Right lobe of liver (tissue), 6 donors: ENCODE data around the gene ABL2. TPM values are rescaled to one million over a fixed set of nuclear protein-coding genes. Genes with fewer than 3 reads are reported as not detected.

Experiments
- ATAC-seq, 4 donors: fragments of 200-7000 bp; cut with Tn5 transposase; one replicate each; pipeline ENCODE4 v1.9.1; 2020; ENCODE audit warnings: mild to moderate bottlenecking in 4 of 4, moderate library complexity in 4 of 4
- DNase-seq, 3 donors: peaks; one replicate each; pipeline ENCODE4 v3.0.0-alpha.2; 2020
- H3K27ac ChIP-seq, 3 donors: fragments of 200-600 bp; one replicate each; pipeline ENCODE4 v1.8.0; 2022
- H3K27me3 ChIP-seq, 2 donors: fragments of 200-600 bp; one replicate each; pipeline ENCODE4 v1.8.0; 2022
- H3K36me3 ChIP-seq, 4 donors: fragments of 200-600 bp; sonication (generic) in 1 of 4; one replicate each; pipeline versions ENCODE4 v1.5.1 to v1.8.0; 2017 to 2022; ENCODE audit warnings: control low read depth in 1 of 4
- H3K4me1 ChIP-seq, 4 donors: fragments of 200-600 bp; sonication (generic) in 1 of 4; one replicate each; pipeline versions ENCODE4 v1.5.1 to v1.8.0; 2017 to 2022; ENCODE audit warnings: control low read depth in 1 of 4
- H3K4me3 ChIP-seq, 3 donors: fragments of 200-600 bp; one replicate each; pipeline ENCODE4 v1.8.0; 2022
- H3K9me3 ChIP-seq, 4 donors: fragments of 200-600 bp; sonication (generic) in 1 of 4; one replicate each; pipeline versions ENCODE4 v1.5.1 to v1.8.0; 2017 to 2022; ENCODE audit warnings: control low read depth in 1 of 4
- CTCF ChIP-seq, 4 donors: fragments of 200-600 bp in 3 of 4; fragments of 450-650 bp in 1 of 4; IDR thresholded peaks; one replicate each; pipeline versions ENCODE4 v1.5.1 to v1.8.0; 2016 to 2022; ENCODE audit warnings: antibody characterized with exemption in 4 of 4, mild to moderate bottlenecking in 2 of 4
- POLR2A ChIP-seq: fragments of 450-650 bp; IDR thresholded peaks from one replicate; pipeline ENCODE4 v1.6.1; 2017; ENCODE audit warnings: antibody characterized with exemption, mild to moderate bottlenecking
- WGBS: methylation state at CpG from one replicate; pipeline ENCODE4 v1.1.6; 2018; ENCODE audit warnings: low coverage, low lambda C conversion rate; ENCODE audit not compliant: insufficient coverage; ENCODE audit errors: missing lambda C conversion rate; 5-methylcytosine and 5-hydroxymethylcytosine counted together
- intact Hi-C, 2 donors: fragments of 100-400 bp; cut with DNase I; formaldehyde crosslinking; loops; one replicate each; pipeline versions ENCODE4 v1.11.2 to v1.14.1; 2022
- total RNA-seq, 6 experiments: library from RNA; depleted of rRNA in 2 of 6; stranded (reverse); fragments of >200 nt in 2 of 6; fragmentation: NEBNext Ultra II Directional in 3 of 6; extraction: Animal tissue kit (Norgen Biotek cat#: 25700) in 3 of 6; gene quantifications; one replicate each; pipeline versions ENCODE4 v1.1.0 to v1.2.4, GENCODE V29; 2016 to 2023
- donor health status: DM: no; HTN: yes; CAD: no.
- donor health status: DM: no; HTN: no; CAD: no.
- donor health status: DM: no; HTN: no; CAD: no.
- donor health status: DM: no; HTN: yes; CAD: no.
- donor health status: DM: no; HTN: yes; CAD: no.

Gene ABL2
- total RNA-seq, 6 experiments from 2014 or later, result 3.8 to 7.7 (median 5.6) TPM

- H3K4me3 ChIP-seq, result no peak overlapping the region
- no peaks in the 10 kb centered on the region for H3K9me3 ChIP-seq
- H3K27ac ChIP-seq, result no peak overlapping the region
- intact Hi-C loops, result no loop called here
- 64% methylated on average over 1 of the region's 1 CpG for WGBS
- H3K4me1 ChIP-seq, result peaks cover 0 to 13% (median 2%) of the 10 kb centered on the region in 4 donors
- ATAC-seq (no peak), DNase-seq (no peak)
- H3K27me3 ChIP-seq, result no peaks in the 10 kb centered on the region
- no peaks in the 10 kb centered on the region for H3K36me3 ChIP-seq
- TF ChIP-seq CTCF (IDR thresholded peaks at IDR 0.05) (no peak), POLR2A (no peak)
Measured at GRCh38 chr1:179178950-179179349, 50.5 kb downstream of the ABL2 start.

- 92% methylated on average over 2 of the region's 4 CpGs for WGBS
- no peak for ATAC-seq
Measured at GRCh38 chr1:179178183-179178582, 51.3 kb downstream of the ABL2 start.

GRCh38 chr1:179177615-179178014 lies 51.9 kb downstream of the ABL2 start:
- ATAC-seq (no peak), DNase-seq (no peak)
- H3K36me3 ChIP-seq, result no peaks in the 10 kb centered on the region
- no peaks in the 10 kb centered on the region for H3K27me3 ChIP-seq
- intact Hi-C loops, result no loop called here
- no peaks in the 10 kb centered on the region for H3K9me3 ChIP-seq
- WGBS, result 100% methylated on average over 2 of the region's 2 CpGs
- H3K4me1 ChIP-seq, result peaks cover 0 to 13% (median 2%) of the 10 kb centered on the region in 4 donors
- no peak for TF ChIP-seq POLR2A
- no peak for TF ChIP-seq CTCF (IDR thresholded peaks at IDR 0.05)
- no peak overlapping the region for H3K4me3 ChIP-seq
- no peak overlapping the region for H3K27ac ChIP-seq

More at GRCh38 chr1:179178183-179178582, 51.3 kb downstream of the ABL2 start:
- Histone ChIP-seq H3K27me3 (no peaks in the 10 kb centered on the region), H3K4me3 (no peak overlapping the region), H3K4me1 (peaks cover 0 to 13% (median 2%) of the 10 kb centered on the region in 4 donors), H3K36me3 (no peaks in the 10 kb centered on the region), H3K27ac (no peak overlapping the region), H3K9me3 (no peaks in the 10 kb centered on the region)
- DNase-seq, result no peak
- TF ChIP-seq CTCF (IDR thresholded peaks at IDR 0.05) (no peak), POLR2A (no peak)
- intact Hi-C loops, result no loop called here

GRCh38 chr1:179177182-179177581 lies 52.3 kb downstream of the ABL2 start:
- DNase-seq (no peak), ATAC-seq (no peak)
- no peaks in the 10 kb centered on the region for H3K9me3 ChIP-seq
- no peaks in the 10 kb centered on the region for H3K27me3 ChIP-seq
- intact Hi-C loops, result no loop called here
- H3K27ac ChIP-seq, result no peak overlapping the region
- peaks cover 0 to 13% (median 2%) of the 10 kb centered on the region in 4 donors for H3K4me1 ChIP-seq
- H3K36me3 ChIP-seq, result no peaks in the 10 kb centered on the region
- no peak overlapping the region for H3K4me3 ChIP-seq
- TF ChIP-seq POLR2A (no peak), CTCF (IDR thresholded peaks at IDR 0.05) (no peak)
- 54% methylated on average over 2 of the region's 2 CpGs for WGBS
